HEK293T (cell line): ENCODE results near the gene NR3C2.

Experiments used
- BHLHE40 ChIP-seq: fragments of 450-650 bp; IDR thresholded peaks from 2 replicates; pipeline ENCODE4 v1.6.1; 2016; ENCODE audit warnings: mild to moderate bottlenecking, moderate library complexity, borderline replicate concordance
- ELF4 ChIP-seq: fragments of 450-650 bp; IDR thresholded peaks from 2 replicates; pipeline ENCODE4 v1.6.1; 2017; ENCODE audit warnings: antibody characterized with exemption
- FOXA1 ChIP-seq: fragments of 450-650 bp; IDR thresholded peaks from 2 replicates; pipeline ENCODE4 v1.6.1; 2016; ENCODE audit warnings: mild to moderate bottlenecking
- L3MBTL2 ChIP-seq: fragments of 450-650 bp; conservative IDR thresholded peaks from 2 replicates; pipeline ENCODE4 v1.6.1; 2016; ENCODE audit warnings: mild to moderate bottlenecking
- SUZ12 ChIP-seq: fragments of 450-650 bp; IDR thresholded peaks from 2 replicates; pipeline ENCODE4 v1.6.1; 2016; ENCODE audit warnings: mild to moderate bottlenecking
- TARDBP ChIP-seq: fragments of 450-650 bp; IDR thresholded peaks from 2 replicates; pipeline ENCODE4 v1.6.1; 2016
- ZNF384 ChIP-seq: fragments of 450-650 bp; IDR thresholded peaks from 2 replicates; pipeline ENCODE4 v1.6.1; 2016

DNA sequence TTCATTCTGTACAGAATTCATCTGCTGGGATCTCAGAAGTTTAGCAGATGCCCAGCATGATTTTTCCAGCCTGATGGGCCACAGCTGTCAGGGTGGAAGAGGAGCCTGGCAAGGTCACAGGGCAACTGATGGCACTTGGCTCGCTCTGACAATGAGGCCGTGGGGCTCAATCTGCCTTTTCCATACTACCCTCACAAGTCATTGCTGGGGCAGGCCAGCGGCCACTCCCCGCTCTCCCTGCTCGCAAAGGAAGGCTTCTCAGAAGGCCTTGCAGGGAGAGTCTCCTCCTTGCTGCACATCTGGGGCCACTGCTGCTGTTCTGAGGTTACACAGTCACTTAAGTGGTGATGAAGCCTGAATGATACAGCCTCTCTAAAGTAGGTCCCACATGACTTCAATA lies 349.1 kb downstream of the NR3C2 start:
- TF ChIP-seq SUZ12 (no peak), ZNF384 (no peak), ELF4 (no peak), TARDBP (no peak), FOXA1 (no peak), L3MBTL2 (no peak), BHLHE40 (no peak)
